HEK293T (cell line): ENCODE data around the gene ZNRF3.

Experiments
- ELF4 ChIP-seq: fragments of 450-650 bp; IDR thresholded peaks from 2 replicates; pipeline ENCODE4 v1.6.1; 2017; ENCODE audit warnings: antibody characterized with exemption
- FOXA1 ChIP-seq: fragments of 450-650 bp; IDR thresholded peaks from 2 replicates; pipeline ENCODE4 v1.6.1; 2016; ENCODE audit warnings: mild to moderate bottlenecking
- FOXK2 ChIP-seq: fragments of 450-650 bp; IDR thresholded peaks from 2 replicates; pipeline ENCODE4 v1.6.1; 2016; ENCODE audit warnings: mild to moderate bottlenecking
- FOXM1 ChIP-seq: fragments of 450-650 bp; IDR thresholded peaks from 2 replicates; pipeline ENCODE4 v1.6.1; 2017; ENCODE audit warnings: mild to moderate bottlenecking, borderline replicate concordance
- NFRKB ChIP-seq: fragments of 450-650 bp; IDR thresholded peaks from 2 replicates; pipeline ENCODE4 v1.6.1; 2016; ENCODE audit warnings: mild to moderate bottlenecking, moderate library complexity
- SP1 ChIP-seq: fragments of 450-650 bp; IDR thresholded peaks from 2 replicates; pipeline ENCODE4 v1.6.1; 2017
- TARDBP ChIP-seq: fragments of 450-650 bp; IDR thresholded peaks from 2 replicates; pipeline ENCODE4 v1.6.1; 2016
- ZNF384 ChIP-seq: fragments of 450-650 bp; IDR thresholded peaks from 2 replicates; pipeline ENCODE4 v1.6.1; 2016
- TF ChIP-seq, protein P1 (sequence below): fragments of 450-650 bp; IDR thresholded peaks from 2 replicates; pipeline ENCODE4 v1.6.1; 2016

DNA sequence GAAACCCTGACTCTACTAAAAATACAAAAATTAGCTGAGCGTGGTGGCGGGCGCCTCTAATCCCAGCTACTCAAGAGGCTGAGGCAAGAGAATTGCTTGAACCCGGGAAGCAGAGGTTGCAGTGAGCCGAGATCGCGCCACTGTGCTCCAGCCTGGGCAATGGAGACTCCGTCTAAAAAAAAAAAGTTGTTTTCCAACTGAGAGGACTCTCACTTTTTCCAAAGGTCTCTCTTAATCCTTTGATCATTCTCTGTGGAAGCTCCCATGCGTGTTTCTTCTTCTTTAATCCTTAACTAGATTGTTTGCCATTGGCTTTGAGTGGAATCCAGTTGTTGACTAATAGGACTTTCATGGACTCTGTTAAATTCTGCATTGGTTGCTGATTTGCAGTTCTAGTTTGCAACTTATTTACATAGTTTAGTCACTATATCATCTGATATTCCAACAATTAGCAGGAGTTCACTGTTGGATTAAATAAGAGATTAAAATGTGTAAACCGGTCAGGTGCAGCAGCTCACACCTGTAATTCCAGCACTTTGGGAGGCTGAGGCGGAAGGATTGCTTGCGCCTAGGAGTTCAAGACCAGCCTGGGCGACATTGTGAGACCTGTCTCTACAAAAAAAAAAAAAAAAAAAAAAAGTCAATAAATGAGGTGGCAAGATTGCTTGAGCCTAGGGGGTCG, 98.6 kb downstream of the ZNRF3 start:
- TF ChIP-seq ELF4 (no peak), FOXA1 (no peak), FOXM1 (no peak), TARDBP (no peak), ZNF384 (no peak), SP1 (no peak), NFRKB (no peak), FOXK2 (no peak)
- TF ChIP-seq, protein P1, sequence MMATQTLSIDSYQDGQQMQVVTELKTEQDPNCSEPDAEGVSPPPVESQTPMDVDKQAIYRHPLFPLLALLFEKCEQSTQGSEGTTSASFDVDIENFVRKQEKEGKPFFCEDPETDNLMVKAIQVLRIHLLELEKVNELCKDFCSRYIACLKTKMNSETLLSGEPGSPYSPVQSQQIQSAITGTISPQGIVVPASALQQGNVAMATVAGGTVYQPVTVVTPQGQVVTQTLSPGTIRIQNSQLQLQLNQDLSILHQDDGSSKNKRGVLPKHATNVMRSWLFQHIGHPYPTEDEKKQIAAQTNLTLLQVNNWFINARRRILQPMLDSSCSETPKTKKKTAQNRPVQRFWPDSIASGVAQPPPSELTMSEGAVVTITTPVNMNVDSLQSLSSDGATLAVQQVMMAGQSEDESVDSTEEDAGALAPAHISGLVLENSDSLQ, result no peak
